Measurements from ENCODE around the gene PCNX2.
A peak's percentile ranks its signal among the peaks of the same experiment; 100 is the strongest.

PCNX2 gene

GRCh38 chr1:232951605-232952004, 343.9 kb downstream of the PCNX2 start:
- DNase-seq: no peak

- no peak for DNase-seq
Observed at GRCh38 chr1:232951180-232951579, 344.3 kb downstream of the PCNX2 start.

GRCh38 chr1:232950197-232951176, 345.0 kb downstream of the PCNX2 start, which contains the start of gene NTPCR:
NTPCR (plus strand) TSS chr1:232950611; CDS start chr1:232950711, 100 bp downstream.
- DNase-seq: peak; percentile 34

GRCh38 chr1:232949636-232950196, 345.8 kb downstream of the PCNX2 start:
- no peak for DNase-seq

- DNase-seq: no peak
Observed at GRCh38 chr1:232944347-232944746, 351.2 kb downstream of the PCNX2 start.

GRCh38 chr1:232943679-232944252, 351.8 kb downstream of the PCNX2 start:
- DNase-seq: no peak

GRCh38 chr1:232942413-232943294, 352.9 kb downstream of the PCNX2 start:
- no peak for DNase-seq

- no peak for DNase-seq
Observed at GRCh38 chr1:232940262-232940661, 355.3 kb downstream of the PCNX2 start.

GRCh38 chr1:232939748-232940147, 355.8 kb downstream of the PCNX2 start:
- no peak for DNase-seq

- DNase-seq: no peak
Observed at GRCh38 chr1:232938926-232939325, 356.6 kb downstream of the PCNX2 start.

- DNase-seq: no peak
Observed at GRCh38 chr1:232937741-232938375, 357.7 kb downstream of the PCNX2 start.

- DNase-seq: no peak
Observed at GRCh38 chr1:232936941-232937340, 358.6 kb downstream of the PCNX2 start.
